GM21723 (cell line): ENCODE data around the gene DSCAML1.

ENCODE experiments used
- ATAC-seq: cut with Tn5 transposase; IDR thresholded peaks from one replicate; pipeline ENCODE4 v1.9.1; 2021; ENCODE audit warnings: mild to moderate bottlenecking, moderate library complexity; ENCODE audit not compliant: unreplicated experiment

The DSCAML1 gene

GRCh38 chr11:117642835-117643234 lies 154.2 kb downstream of the DSCAML1 start:
- ATAC-seq = no peak

- ATAC-seq = no peak
These were observed 154.6 kb downstream of the DSCAML1 start for GRCh38 chr11:117642396-117642795.

GRCh38 chr11:117641008-117641915 lies 155.8 kb downstream of the DSCAML1 start:
- no peak for ATAC-seq

- ATAC-seq = no peak
These were observed 157.0 kb downstream of the DSCAML1 start for GRCh38 chr11:117640041-117640440.

GRCh38 chr11:117639601-117640000 lies 157.4 kb downstream of the DSCAML1 start:
- ATAC-seq = no peak

GRCh38 chr11:117638911-117639543 lies 158.0 kb downstream of the DSCAML1 start:
- ATAC-seq = no peak

- ATAC-seq = no peak
These were observed 162.0 kb downstream of the DSCAML1 start for GRCh38 chr11:117634756-117635603.

- no peak for ATAC-seq
These were observed 162.8 kb downstream of the DSCAML1 start for GRCh38 chr11:117633976-117634755.

- no peak for ATAC-seq
These were observed 163.7 kb downstream of the DSCAML1 start for GRCh38 chr11:117633186-117633754.

GRCh38 chr11:117632306-117632705 lies 164.7 kb downstream of the DSCAML1 start:
- no peak for ATAC-seq

- no peak for ATAC-seq
These were observed 165.5 kb downstream of the DSCAML1 start for GRCh38 chr11:117631336-117632140.

- no peak for ATAC-seq
These were observed 167.0 kb downstream of the DSCAML1 start for GRCh38 chr11:117629891-117630538.

GRCh38 chr11:117629146-117629545 lies 167.9 kb downstream of the DSCAML1 start:
- no peak for ATAC-seq

GRCh38 chr11:117627259-117627658 lies 169.8 kb downstream of the DSCAML1 start:
- ATAC-seq = no peak

GRCh38 chr11:117626576-117626975 lies 170.4 kb downstream of the DSCAML1 start:
- no peak for ATAC-seq

- no peak for ATAC-seq
These were observed 171.8 kb downstream of the DSCAML1 start for GRCh38 chr11:117625237-117625636.

- no peak for ATAC-seq
These were observed 173.2 kb downstream of the DSCAML1 start for GRCh38 chr11:117623831-117624271.

- ATAC-seq = no peak
These were observed 175.8 kb downstream of the DSCAML1 start for GRCh38 chr11:117621226-117621625.

- ATAC-seq = no peak
These were observed 176.4 kb downstream of the DSCAML1 start for GRCh38 chr11:117620659-117621058.
